Vagina (tissue), 2 donors: ENCODE measurements around the gene TMEM8B. TPM values are rescaled to one million over a fixed set of nuclear protein-coding genes. Genes with fewer than 3 reads are reported as not detected.

ENCODE experiments used
- DNase-seq, 2 donors: peaks; one replicate each; pipeline ENCODE4 v3.0.0-alpha.2; 2017; ENCODE audit errors: extremely low spot score in 2 of 2
- H3K27ac ChIP-seq: fragments of 200-600 bp; sonication (generic); one replicate; pipeline ENCODE4 v1.5.1; 2019
- H3K27me3 ChIP-seq: fragments of 200-600 bp; sonication (generic); one replicate; pipeline ENCODE4 v1.5.1; 2019
- H3K36me3 ChIP-seq, 2 donors: fragments of 200-600 bp; sonication (generic); one replicate each; pipeline ENCODE4 v1.5.1; 2017 to 2019
- H3K4me1 ChIP-seq: fragments of 200-600 bp; sonication (generic); one replicate; pipeline ENCODE4 v1.5.1; 2019
- H3K4me3 ChIP-seq, 2 donors: fragments of 200-600 bp; sonication (generic); 1 replicate in 1 of 2; 2 replicates in 1 of 2; pipeline ENCODE4 v1.5.1; 2016 to 2019
- H3K9me3 ChIP-seq: fragments of 200-600 bp; sonication (generic); one replicate; pipeline ENCODE4 v1.5.1; 2019
- POLR2A ChIP-seq, 2 donors: fragments of 450-650 bp; IDR thresholded peaks; one replicate each; pipeline ENCODE4 v1.6.1; 2017; ENCODE audit warnings: antibody characterized with exemption in 2 of 2, mild to moderate bottlenecking in 2 of 2, moderate library complexity in 2 of 2
- POLR2AphosphoS5 ChIP-seq, 2 donors: sonication (generic); formaldehyde crosslinking; IDR thresholded peaks; one replicate each; pipeline ENCODE4 v1.9.0; 2017; ENCODE audit warnings: antibody characterized with exemption in 2 of 2, mild to moderate bottlenecking in 2 of 2, low read depth in 1 of 2; ENCODE audit not compliant: insufficient read depth in 1 of 2
- intact Hi-C: fragments of 100-400 bp; cut with DNase I; formaldehyde crosslinking; loops from one replicate; pipeline ENCODE4 v1.15.1; 2023
- total RNA-seq: library from RNA; depleted of rRNA; stranded (reverse); fragments of >200 nt; gene quantifications from one replicate; pipeline ENCODE4 v1.2.3, GENCODE V29; 2016
- TF ChIP-seq, protein P1 (sequence below), 3 experiments: fragments of 450-650 bp in 2 of 3; fragments of 200-600 bp in 1 of 3; sonication (generic) in 1 of 3; IDR thresholded peaks; one replicate each; pipeline ENCODE4 v1.5.1; 2017 to 2019; ENCODE audit warnings: antibody characterized with exemption in 3 of 3, mild to moderate bottlenecking in 2 of 3, moderate library complexity in 2 of 3

TMEM8B gene
- total RNA-seq, 1 donor from 2014 or later = 11.3 TPM

DNA sequence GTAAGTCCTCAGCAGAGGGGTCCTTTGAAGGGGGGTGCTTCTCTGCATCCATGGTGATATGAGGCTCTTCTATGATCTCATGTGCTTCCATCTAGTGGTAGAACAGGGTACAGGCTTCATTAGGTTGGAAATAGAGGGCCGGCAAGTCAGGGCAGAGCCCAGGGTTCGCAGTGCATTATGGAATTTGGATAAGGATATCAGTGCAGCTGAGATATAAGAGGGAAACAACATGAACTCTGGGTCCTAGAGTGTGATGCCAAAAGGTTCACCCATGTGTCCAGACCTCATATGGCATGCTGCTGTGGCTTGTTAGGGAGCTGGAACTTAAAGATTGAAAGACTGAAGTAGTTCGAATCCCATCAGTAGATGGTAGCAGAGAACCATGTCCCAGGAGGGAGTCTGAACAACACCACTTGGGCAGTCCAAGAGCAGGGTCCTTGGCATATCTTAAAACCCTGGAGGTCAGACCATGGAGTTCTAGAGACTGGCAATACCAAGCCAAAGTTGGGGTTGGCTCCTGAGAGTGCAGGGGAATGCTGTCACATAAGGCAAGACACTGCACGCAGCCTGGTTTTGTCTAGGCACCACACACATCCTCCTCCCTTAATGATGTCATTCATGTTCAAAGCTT is 2.8 kb upstream of the TMEM8B start:
- no peaks in the 10 kb centered on the region for H3K27me3 ChIP-seq
- peak overlapping the region; percentile 45 for H3K27ac ChIP-seq
- TF ChIP-seq POLR2A (IDR thresholded peaks at IDR 0.05) (no peak), POLR2AphosphoS5 (IDR thresholded peaks at IDR 0.05; ENCODE audit: insufficient read depth in 1 of 2, low read depth in 1 of 2) (peak in 1 of 2 donors; percentile 22)
- TF ChIP-seq, protein P1, sequence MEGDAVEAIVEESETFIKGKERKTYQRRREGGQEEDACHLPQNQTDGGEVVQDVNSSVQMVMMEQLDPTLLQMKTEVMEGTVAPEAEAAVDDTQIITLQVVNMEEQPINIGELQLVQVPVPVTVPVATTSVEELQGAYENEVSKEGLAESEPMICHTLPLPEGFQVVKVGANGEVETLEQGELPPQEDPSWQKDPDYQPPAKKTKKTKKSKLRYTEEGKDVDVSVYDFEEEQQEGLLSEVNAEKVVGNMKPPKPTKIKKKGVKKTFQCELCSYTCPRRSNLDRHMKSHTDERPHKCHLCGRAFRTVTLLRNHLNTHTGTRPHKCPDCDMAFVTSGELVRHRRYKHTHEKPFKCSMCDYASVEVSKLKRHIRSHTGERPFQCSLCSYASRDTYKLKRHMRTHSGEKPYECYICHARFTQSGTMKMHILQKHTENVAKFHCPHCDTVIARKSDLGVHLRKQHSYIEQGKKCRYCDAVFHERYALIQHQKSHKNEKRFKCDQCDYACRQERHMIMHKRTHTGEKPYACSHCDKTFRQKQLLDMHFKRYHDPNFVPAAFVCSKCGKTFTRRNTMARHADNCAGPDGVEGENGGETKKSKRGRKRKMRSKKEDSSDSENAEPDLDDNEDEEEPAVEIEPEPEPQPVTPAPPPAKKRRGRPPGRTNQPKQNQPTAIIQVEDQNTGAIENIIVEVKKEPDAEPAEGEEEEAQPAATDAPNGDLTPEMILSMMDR (IDR thresholded peaks at IDR 0.05) = peak; percentile 54 to 73 (median 57)
- no peak for DNase-seq
- intact Hi-C loops = no loop called here
- H3K36me3 ChIP-seq = no peaks in the 10 kb centered on the region
- H3K4me3 ChIP-seq = no peak overlapping the region
- no peaks in the 10 kb centered on the region for H3K9me3 ChIP-seq
- peaks cover 45% of the 10 kb centered on the region for H3K4me1 ChIP-seq

DNA sequence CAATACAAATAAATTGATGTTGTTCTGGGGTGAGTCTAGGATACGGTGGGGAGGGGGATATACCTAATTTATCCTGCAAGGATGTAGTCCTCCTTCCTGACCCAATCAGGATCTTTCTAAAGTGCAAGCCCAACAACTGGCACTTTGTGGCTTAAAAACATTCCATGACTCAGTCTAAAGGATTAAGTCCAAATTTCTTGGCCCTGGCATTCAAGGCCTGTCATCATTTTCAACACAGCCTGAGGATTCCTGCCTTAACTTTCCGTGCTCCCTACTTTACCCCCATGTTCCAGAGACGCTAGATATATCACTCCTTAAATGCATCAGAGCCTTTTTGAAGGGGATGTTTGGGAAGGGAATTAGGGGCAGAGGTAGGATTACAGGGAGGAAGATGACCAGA is 1.5 kb upstream of the TMEM8B start:
- no peak for DNase-seq
- no peak for TF ChIP-seq POLR2AphosphoS5 (IDR thresholded peaks at IDR 0.05; ENCODE audit: insufficient read depth in 1 of 2, low read depth in 1 of 2)
- TF ChIP-seq, protein P1 (IDR thresholded peaks at IDR 0.05) = no peak
- no peak for TF ChIP-seq POLR2A (IDR thresholded peaks at IDR 0.05)
- Histone ChIP-seq H3K4me1 (peaks cover 56% of the 10 kb centered on the region), H3K27ac (no peak overlapping the region), H3K36me3 (no peaks in the 10 kb centered on the region), H3K4me3 (no peak overlapping the region), H3K27me3 (no peaks in the 10 kb centered on the region), H3K9me3 (no peaks in the 10 kb centered on the region)
- intact Hi-C loops = no loop called here

DNA sequence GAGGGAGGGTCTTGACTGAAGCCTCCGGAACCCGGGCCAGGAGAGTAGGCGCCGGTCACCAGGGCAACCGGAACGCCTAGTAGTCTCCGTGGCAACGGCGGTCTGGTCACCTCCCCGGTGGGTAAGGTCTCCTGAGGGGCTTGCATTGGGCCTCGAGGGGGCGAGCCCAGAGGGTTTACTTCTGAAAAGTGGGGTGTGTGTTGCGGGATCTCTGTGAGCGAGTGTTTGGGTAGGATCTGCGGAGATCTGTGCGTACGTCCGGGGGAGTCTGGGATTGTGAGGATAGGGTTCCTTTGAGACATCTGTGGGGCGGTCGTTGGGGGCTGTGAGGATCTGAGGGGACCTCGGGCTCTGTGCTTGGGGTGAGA is 328 bp upstream of the TMEM8B start, which contains the start of gene FAM221B:
Gene FAM221B, minus strand, starts transcription at position 17 of the 368 bp plus-strand sequence. CDS start 2,571 bp downstream, outside the sequence.
- Histone ChIP-seq H3K36me3 (no peaks in the 10 kb centered on the region), H3K27me3 (no peaks in the 10 kb centered on the region), H3K4me1 (peaks cover 67% of the 10 kb centered on the region), H3K4me3 (peak within 1 kb of the TSS; percentile 49 to 66), H3K9me3 (no peaks in the 10 kb centered on the region), H3K27ac (peak within 1 kb of the TSS; percentile 95)
- TF ChIP-seq, protein P1 (IDR thresholded peaks at IDR 0.05) = no peak
- no peak for TF ChIP-seq POLR2AphosphoS5 (IDR thresholded peaks at IDR 0.05; ENCODE audit: insufficient read depth in 1 of 2, low read depth in 1 of 2)
- no peak for TF ChIP-seq POLR2A (IDR thresholded peaks at IDR 0.05)
- intact Hi-C loops = no loop called here
- no peak for DNase-seq

DNA sequence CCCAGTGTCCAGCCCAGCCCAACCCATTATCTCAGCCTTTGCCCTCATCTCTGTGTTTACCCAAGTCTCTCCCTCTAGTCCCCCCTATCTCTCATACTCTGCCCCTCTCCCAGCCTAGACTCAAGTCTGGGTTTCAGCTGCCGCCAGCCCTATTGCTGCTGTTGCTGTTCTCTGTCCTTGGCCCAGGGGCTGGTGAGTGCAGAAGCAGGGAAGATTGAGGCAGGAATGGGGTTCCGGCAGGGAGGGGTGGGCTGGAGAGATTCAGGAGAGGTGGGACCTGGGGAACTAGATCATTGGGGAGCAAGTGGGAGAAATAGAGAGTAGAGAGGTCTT is 702 bp downstream of the TMEM8B start:
- Histone ChIP-seq H3K9me3 (no peaks in the 10 kb centered on the region), H3K27ac (peak overlapping the region; percentile 95), H3K4me3 (peak overlapping the region; percentile 49 to 66), H3K36me3 (no peaks in the 10 kb centered on the region), H3K27me3 (no peaks in the 10 kb centered on the region), H3K4me1 (peaks cover 69% of the 10 kb centered on the region)
- DNase-seq = no peak
- TF ChIP-seq POLR2A (IDR thresholded peaks at IDR 0.05) (no peak), POLR2AphosphoS5 (IDR thresholded peaks at IDR 0.05; ENCODE audit: insufficient read depth in 1 of 2, low read depth in 1 of 2) (no peak)
- TF ChIP-seq, protein P1 (IDR thresholded peaks at IDR 0.05) = no peak
- intact Hi-C loops = no loop called here

DNA sequence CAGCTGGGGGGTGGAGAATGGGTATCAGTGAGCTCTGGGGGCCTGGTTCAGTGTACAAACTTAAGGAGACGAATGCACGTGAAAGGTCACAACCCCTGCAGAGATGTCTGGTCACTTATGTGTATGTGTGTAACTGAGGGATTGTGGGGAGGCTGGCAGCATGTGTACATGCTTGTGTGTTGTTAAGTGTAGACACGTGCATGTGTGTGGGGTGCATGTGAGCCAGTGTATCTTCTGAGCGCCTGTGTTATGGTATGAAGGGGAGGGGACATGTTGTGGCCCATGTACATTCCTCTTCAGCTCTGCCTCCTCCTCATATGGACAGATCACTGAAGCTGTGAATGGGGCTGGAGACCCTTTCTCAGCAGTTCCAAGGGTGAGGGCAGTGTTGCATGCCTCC is 2.0 kb downstream of the TMEM8B start:
- peaks cover 73% of the 10 kb centered on the region for H3K4me1 ChIP-seq
- H3K36me3 ChIP-seq = no peaks in the 10 kb centered on the region
- intact Hi-C loops = no loop called here
- no peaks in the 10 kb centered on the region for H3K9me3 ChIP-seq
- no peak for DNase-seq
- no peak overlapping the region for H3K4me3 ChIP-seq
- TF ChIP-seq, protein P1 (IDR thresholded peaks at IDR 0.05) = no peak
- TF ChIP-seq POLR2A (IDR thresholded peaks at IDR 0.05) (no peak), POLR2AphosphoS5 (IDR thresholded peaks at IDR 0.05; ENCODE audit: insufficient read depth in 1 of 2, low read depth in 1 of 2) (no peak)
- no peaks in the 10 kb centered on the region for H3K27me3 ChIP-seq
- no peak overlapping the region for H3K27ac ChIP-seq
